WTC11 (cell line): Measurements from ENCODE around the gene CELF2. TPM values are rescaled to one million over a fixed set of nuclear protein-coding genes. Genes with fewer than 3 reads are reported as not detected.
A peak's percentile ranks its signal among the peaks of the same experiment; 100 is the strongest.

Experiments
- ATAC-seq: fragments of 200-7000 bp; cut with Tn5 transposase; 2 replicates; pipeline ENCODE4 v1.10.0; 2021; ENCODE audit warnings: mild to moderate bottlenecking, moderate library complexity
- CTCF ChIA-PET: fragments of 300-600 bp; sonication (Branson Sonifier 250); formaldehyde crosslinking; loops from one replicate; lab custom pipeline; 2021; ENCODE audit warnings: antibody characterized with exemption; lab: Charles Lee
- POLR2A ChIA-PET: fragments of 350-600 bp; sonication (Branson Sonifier 250); formaldehyde crosslinking; loops from one replicate; lab custom pipeline; 2021; ENCODE audit warnings: antibody characterized with exemption; lab: Charles Lee
- DNase-seq: peaks from one replicate; pipeline ENCODE4 v3.0.0; 2021; ENCODE audit warnings: low spot score
- H3K27ac Mint-ChIP-seq: 2 replicates; pipeline ENCODE4 v1.8.0; 2021; ENCODE audit warnings: mixed read lengths
- H3K27me3 Mint-ChIP-seq: 2 replicates; pipeline ENCODE4 v1.8.0; 2021; ENCODE audit warnings: low read depth, mild to moderate bottlenecking, moderate library complexity, mixed read lengths
- H3K36me3 Mint-ChIP-seq: 2 replicates; pipeline ENCODE4 v1.8.0; 2021; ENCODE audit warnings: mixed read lengths
- H3K4me1 Mint-ChIP-seq: 2 replicates; pipeline ENCODE4 v1.8.0; 2022; ENCODE audit warnings: mixed read lengths
- H3K4me3 Mint-ChIP-seq: 2 replicates; pipeline ENCODE4 v1.8.0; 2021; ENCODE audit warnings: mild to moderate bottlenecking, moderate library complexity, mixed read lengths
- H3K9me3 Mint-ChIP-seq: 2 replicates; pipeline ENCODE4 v1.8.0; 2021; ENCODE audit warnings: mixed read lengths
- ATF1 ChIP-seq: sonication (generic); formaldehyde crosslinking; IDR thresholded peaks from 2 replicates; pipeline ENCODE4 v1.8.1; 2023; ENCODE audit warnings: mild to moderate bottlenecking, moderate library complexity, missing genetic modification reagents
- ATF2 ChIP-seq: sonication (generic); formaldehyde crosslinking; IDR thresholded peaks from 2 replicates; pipeline ENCODE4 v1.8.1; 2022; ENCODE audit warnings: low read depth, missing genetic modification reagents, borderline replicate concordance
- CBFB ChIP-seq: sonication (generic); formaldehyde crosslinking; IDR thresholded peaks from 2 replicates; pipeline ENCODE4 v1.8.1; 2022; ENCODE audit warnings: mild to moderate bottlenecking, low read depth, missing genetic modification reagents
- CDX4 ChIP-seq: fragments of 250-450 bp; sonication (Bioruptor Pico); IDR thresholded peaks from 2 replicates; pipeline ENCODE4 v1.9.0; 2021; ENCODE audit warnings: moderate library complexity, mild to moderate bottlenecking, inconsistent platforms, borderline replicate concordance
- ELF4 ChIP-seq: sonication (generic); formaldehyde crosslinking; IDR thresholded peaks from 2 replicates; pipeline ENCODE4 v1.8.1; 2022; ENCODE audit warnings: low read depth, mild to moderate bottlenecking, moderate library complexity, missing genetic modification reagents
- FOXK1 ChIP-seq: sonication (generic); formaldehyde crosslinking; IDR thresholded peaks from 2 replicates; pipeline ENCODE4 v1.8.0; 2022; ENCODE audit warnings: mild to moderate bottlenecking, moderate library complexity, missing genetic modification reagents
- HMGA2 ChIP-seq: fragments of 250-450 bp; sonication (Bioruptor Pico); IDR thresholded peaks from 2 replicates; pipeline ENCODE4 v1.4.0; 2021; ENCODE audit warnings: mild to moderate bottlenecking, moderate library complexity
- JUN ChIP-seq: sonication (generic); formaldehyde crosslinking; IDR thresholded peaks from 2 replicates; pipeline ENCODE4 v1.8.0; 2023; ENCODE audit warnings: mild to moderate bottlenecking, missing genetic modification reagents
- KAT7 ChIP-seq: sonication (generic); formaldehyde crosslinking; IDR thresholded peaks from 2 replicates; pipeline ENCODE4 v1.8.1; 2023; ENCODE audit warnings: missing genetic modification reagents, mild to moderate bottlenecking, borderline replicate concordance
- MLX ChIP-seq: sonication (generic); formaldehyde crosslinking; IDR thresholded peaks from 2 replicates; pipeline ENCODE4 v1.8.1; 2023; ENCODE audit warnings: mild to moderate bottlenecking, missing genetic modification reagents, moderate library complexity
- MYBL2 ChIP-seq: sonication (generic); formaldehyde crosslinking; IDR thresholded peaks from 2 replicates; pipeline ENCODE4 v1.8.1; 2023; ENCODE audit warnings: mild to moderate bottlenecking, moderate library complexity, missing genetic modification reagents
- NFE2L1 ChIP-seq: sonication (generic); formaldehyde crosslinking; IDR thresholded peaks from 2 replicates; pipeline ENCODE4 v1.8.1; 2023; ENCODE audit warnings: missing genetic modification reagents
- NR2C2 ChIP-seq: sonication (generic); formaldehyde crosslinking; IDR thresholded peaks from 2 replicates; pipeline ENCODE4 v1.8.0; 2022; ENCODE audit warnings: mild to moderate bottlenecking, missing genetic modification reagents
- NR3C1 ChIP-seq: sonication (generic); formaldehyde crosslinking; conservative IDR thresholded peaks from 2 replicates; pipeline ENCODE4 v1.8.1; 2023; ENCODE audit warnings: low read depth, mild to moderate bottlenecking, missing genetic modification reagents
- RELA ChIP-seq: sonication (generic); formaldehyde crosslinking; IDR thresholded peaks from 2 replicates; pipeline ENCODE4 v1.8.1; 2022; ENCODE audit warnings: missing genetic modification reagents, mild to moderate bottlenecking, borderline replicate concordance
- RORB ChIP-seq: fragments of 250-450 bp; sonication (Bioruptor Pico); IDR thresholded peaks from 2 replicates; pipeline ENCODE4 v1.9.0; 2021; ENCODE audit warnings: mild to moderate bottlenecking
- TCF7 ChIP-seq: sonication (generic); formaldehyde crosslinking; IDR thresholded peaks from 2 replicates; pipeline ENCODE4 v1.8.0; 2022; ENCODE audit warnings: mild to moderate bottlenecking, low read depth, missing genetic modification reagents, moderate library complexity
- TEAD4 ChIP-seq: sonication (generic); formaldehyde crosslinking; IDR thresholded peaks from 2 replicates; pipeline ENCODE4 v1.8.0; 2022; ENCODE audit warnings: mild to moderate bottlenecking, missing genetic modification reagents
- TP53 ChIP-seq: sonication (generic); formaldehyde crosslinking; IDR thresholded peaks from 2 replicates; pipeline ENCODE4 v1.8.1; 2023; ENCODE audit warnings: mild to moderate bottlenecking, missing genetic modification reagents
- USF2 ChIP-seq: sonication (generic); formaldehyde crosslinking; IDR thresholded peaks from 2 replicates; pipeline ENCODE4 v1.8.1; 2023; ENCODE audit warnings: mild to moderate bottlenecking, missing genetic modification reagents, moderate library complexity
- ZNF121 ChIP-seq: sonication (generic); formaldehyde crosslinking; IDR thresholded peaks from 2 replicates; pipeline ENCODE4 v1.8.0; 2023; ENCODE audit warnings: missing genetic modification reagents
- ZNF281 ChIP-seq: sonication (generic); formaldehyde crosslinking; IDR thresholded peaks from 2 replicates; pipeline ENCODE4 v1.8.0; 2023; ENCODE audit warnings: mild to moderate bottlenecking, missing genetic modification reagents
- ZNF317 ChIP-seq: sonication (generic); formaldehyde crosslinking; IDR thresholded peaks from 2 replicates; pipeline ENCODE4 v1.8.1; 2023; ENCODE audit warnings: low read depth, mild to moderate bottlenecking, moderate library complexity, missing genetic modification reagents, borderline replicate concordance
- ZNF416 ChIP-seq: fragments of 250-450 bp; sonication (Bioruptor Pico); IDR thresholded peaks from 2 replicates; pipeline ENCODE4 v1.9.0; 2021; ENCODE audit warnings: mild to moderate bottlenecking, inconsistent platforms
- ZNF671 ChIP-seq: fragments of 250-450 bp; sonication (Bioruptor Pico); IDR thresholded peaks from 2 replicates; pipeline ENCODE4 v1.8.0; 2021; ENCODE audit warnings: mild to moderate bottlenecking
- total RNA-seq: library from RNA; stranded (reverse); gene quantifications from 3 replicates; pipeline ENCODE4 v1.2.3, GENCODE V29; 2021

Gene CELF2
- total RNA-seq, 1 experiment from 2014 or later: 24.6 TPM

- H3K36me3 Mint-ChIP-seq: peaks cover 13% of the 10 kb centered on the region
- ATAC-seq: no peak
- no peaks in the 10 kb centered on the region for H3K4me1 Mint-ChIP-seq
Observed at GRCh38 chr10:11300563-11300962, 282.9 kb downstream of the CELF2 start.

GRCh38 chr10:11301571-11302111 lies 284.0 kb downstream of the CELF2 start:
- Mint-ChIP-seq H3K9me3 (peaks cover 15% of the 10 kb centered on the region), H3K27ac (0 out of 2 replicates have a peak overlapping the region, but pooled peaks have one; percentile 47)
- ATAC-seq: no peak

More at GRCh38 chr10:11300563-11300962, 282.9 kb downstream of the CELF2 start:
- DNase-seq: no peak
- H3K27me3 Mint-ChIP-seq: no peaks in the 10 kb centered on the region
- ChIA-PET POLR2A (no interaction called here), CTCF (interaction anchor here (1.2 kb wide), 1 partner anchor 24 kb away, joined by 3 read pairs; no protein-coding TSS in a partner anchor)
- H3K27ac Mint-ChIP-seq: no peak overlapping the region
- no peak overlapping the region for H3K4me3 Mint-ChIP-seq
- H3K9me3 Mint-ChIP-seq: peaks cover 11% of the 10 kb centered on the region
- no peak for TF ChIP-seq ELF4
- no peak for TF ChIP-seq HMGA2
- TF ChIP-seq ZNF121: no peak
- no peak for TF ChIP-seq CBFB
- TF ChIP-seq FOXK1 (CRISPR knock-in tag): no peak
- no peak for TF ChIP-seq TEAD4 (CRISPR knock-in tag)
- no peak for TF ChIP-seq RORB
- TF ChIP-seq ZNF671 (CRISPR knock-in tag): no peak
- TF ChIP-seq USF2 (CRISPR knock-in tag): no peak
- TF ChIP-seq ZNF416: no peak
- no peak for TF ChIP-seq NFE2L1 (CRISPR knock-in tag)
- TF ChIP-seq ZNF281: no peak
- no peak for TF ChIP-seq TCF7 (CRISPR knock-in tag)
- TF ChIP-seq CDX4 (CRISPR knock-in tag): no peak
- TF ChIP-seq RELA: no peak
- no peak for TF ChIP-seq JUN (CRISPR knock-in tag)
- no peak for TF ChIP-seq ZNF317 (CRISPR knock-in tag)

GRCh38 chr10:11302181-11302580 lies 284.5 kb downstream of the CELF2 start:
- Mint-ChIP-seq H3K4me1 (peaks cover 4% of the 10 kb centered on the region), H3K9me3 (peaks cover 19% of the 10 kb centered on the region), H3K27me3 (no peaks in the 10 kb centered on the region), H3K27ac (peak overlapping the region; percentile 66), H3K36me3 (peaks cover 17% of the 10 kb centered on the region), H3K4me3 (no peak overlapping the region)
- DNase-seq: no peak
- ATAC-seq: no peak
- POLR2A ChIA-PET: no interaction called here
- CTCF ChIA-PET: no interaction called here
- TF ChIP-seq NR2C2 (no peak), KAT7 (no peak), ATF2 (CRISPR knock-in tag) (no peak), MLX (CRISPR knock-in tag) (no peak), NR3C1 (no peak), ZNF671 (CRISPR knock-in tag) (no peak), MYBL2 (CRISPR knock-in tag) (no peak), TP53 (no peak)

More at GRCh38 chr10:11301571-11302111, 284.0 kb downstream of the CELF2 start:
- Mint-ChIP-seq H3K4me3 (no peak overlapping the region), H3K4me1 (no peaks in the 10 kb centered on the region; the same call in 1 of the 2 replicates), H3K36me3 (peaks cover 13% of the 10 kb centered on the region), H3K27me3 (no peaks in the 10 kb centered on the region)
- POLR2A ChIA-PET: no interaction called here
- CTCF ChIA-PET: interaction anchor here (1.2 kb wide), 1 partner anchor 25 kb away, joined by 3 read pairs; no protein-coding TSS in a partner anchor
- no peak for DNase-seq
- TF ChIP-seq RORB (no peak), ATF1 (CRISPR knock-in tag) (no peak), NR3C1 (no peak), MLX (CRISPR knock-in tag) (no peak), HMGA2 (no peak), JUN (CRISPR knock-in tag) (no peak)
